MM.1S (cell line): ENCODE measurements around the gene ZNF451.
"Not testable (repeated sequence)": the region's sequence is repeated elsewhere in the genome, so short reads cannot be mapped to it uniquely, and the experiment has no call there.

Source experiments
- DNase-seq: peaks from one replicate; pipeline ENCODE4 v3.0.0-alpha.2; 2015
- H2AFZ ChIP-seq: fragments of 300-600 bp; sonication (generic); 2 replicates; pipeline ENCODE4 v1.6.0; 2016; ENCODE audit warnings: antibody characterized with exemption, low read length
- H3F3A ChIP-seq: fragments of 300-600 bp; sonication (generic); 2 replicates; pipeline ENCODE4 v1.6.1; 2016; ENCODE audit warnings: mild to moderate bottlenecking, antibody characterized with exemption, low read length, moderate library complexity, mixed read lengths; ENCODE audit not compliant: insufficient read depth
- H3K27ac ChIP-seq: fragments of 300-600 bp; sonication (generic); 2 replicates; pipeline ENCODE4 v1.5.1; 2016; ENCODE audit warnings: mild to moderate bottlenecking, low read length
- H3K27me3 ChIP-seq: fragments of 300-600 bp; sonication (generic); replicated peaks from 2 replicates; pipeline ENCODE4 v1.6.0; 2016; ENCODE audit warnings: low read length; ENCODE audit not compliant: insufficient read depth
- H3K36me3 ChIP-seq: fragments of 300-600 bp; sonication (generic); replicated peaks from 2 replicates; pipeline ENCODE4 v1.6.1; 2016; ENCODE audit warnings: mild to moderate bottlenecking, low read length, mixed read lengths; ENCODE audit not compliant: insufficient read depth
- H3K4me1 ChIP-seq: fragments of 300-600 bp; sonication (generic); 2 replicates; pipeline ENCODE4 v1.6.1; 2016; ENCODE audit warnings: low read length, mixed read lengths
- H3K4me2 ChIP-seq: fragments of 300-600 bp; sonication (generic); 2 replicates; pipeline ENCODE4 v1.6.0; 2016; ENCODE audit warnings: low read depth, low read length
- H3K4me3 ChIP-seq: fragments of 300-600 bp; sonication (generic); 2 replicates; pipeline ENCODE4 v1.5.1; 2016; ENCODE audit warnings: low read length, mixed read lengths
- H3K79me2 ChIP-seq: fragments of 300-600 bp; sonication (generic); 2 replicates; pipeline ENCODE4 v1.6.1; 2016; ENCODE audit warnings: mixed run types, low read length, mixed read lengths
- H3K9ac ChIP-seq: fragments of 300-600 bp; sonication (generic); 2 replicates; pipeline ENCODE4 v1.6.1; 2016; ENCODE audit warnings: low read length, mixed read lengths
- H3K9me2 ChIP-seq: fragments of 300-600 bp; sonication (generic); replicated peaks from 2 replicates; pipeline ENCODE4 v1.6.1; 2016; ENCODE audit warnings: mild to moderate bottlenecking, low read length, mixed read lengths; ENCODE audit not compliant: insufficient read depth
- H3K9me3 ChIP-seq: fragments of 300-600 bp; sonication (generic); replicated peaks from 2 replicates; pipeline ENCODE4 v1.6.1; 2016; ENCODE audit warnings: mild to moderate bottlenecking, low read length, mixed read lengths; ENCODE audit not compliant: insufficient read depth
- H4K20me1 ChIP-seq: fragments of 300-600 bp; sonication (generic); 2 replicates; pipeline ENCODE4 v1.6.1; 2016; ENCODE audit warnings: mild to moderate bottlenecking, low read length, moderate library complexity, mixed read lengths; ENCODE audit not compliant: insufficient read depth
- EZH2 ChIP-seq: fragments of 300-600 bp; sonication (generic); optimal IDR thresholded peaks from 2 replicates; pipeline ENCODE3; 2017; ENCODE audit warnings: low read depth, mild to moderate bottlenecking, antibody characterized with exemption, low read length, mixed read lengths
- EZH2phosphoT487 ChIP-seq: fragments of 300-600 bp; sonication (generic); IDR thresholded peaks from 2 replicates; pipeline ENCODE4 v1.6.1; 2018; ENCODE audit warnings: antibody characterized with exemption, low read length
- TF ChIP-seq, protein P1 (sequence below): fragments of 300-600 bp; sonication (generic); IDR thresholded peaks from 2 replicates; pipeline ENCODE4 v1.5.1; 2016; ENCODE audit warnings: antibody characterized with exemption, low read length, mixed read lengths

Gene ZNF451

DNA sequence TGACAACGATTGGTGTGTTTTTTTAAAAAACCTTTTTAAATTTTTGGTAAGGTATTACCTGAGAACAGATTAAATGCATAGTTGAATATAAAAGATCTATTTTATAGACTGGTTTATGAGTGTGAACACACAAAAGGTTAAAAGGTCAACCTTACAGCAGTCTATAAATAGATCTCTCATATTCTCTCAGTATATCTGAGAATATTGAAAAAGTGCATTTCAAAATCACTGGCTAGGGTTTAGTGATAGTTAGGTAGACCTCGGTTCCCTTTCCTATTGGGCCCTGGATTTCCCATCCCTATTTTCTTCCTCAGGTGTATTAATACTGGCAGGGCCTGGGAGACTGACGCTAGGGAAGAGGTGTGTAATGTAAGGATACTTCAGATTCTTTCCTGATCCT, 723 bp upstream of the ZNF451 start:
- H3K9me3 ChIP-seq: no peaks in the 10 kb centered on the region
- no peaks in the 10 kb centered on the region; the same call in 1 of the 2 replicates for H3K36me3 ChIP-seq
- H3K4me1 ChIP-seq: peaks cover 23% of the 10 kb centered on the region
- TF ChIP-seq EZH2 (no peak), EZH2phosphoT487 (no peak)
- TF ChIP-seq, protein P1, sequence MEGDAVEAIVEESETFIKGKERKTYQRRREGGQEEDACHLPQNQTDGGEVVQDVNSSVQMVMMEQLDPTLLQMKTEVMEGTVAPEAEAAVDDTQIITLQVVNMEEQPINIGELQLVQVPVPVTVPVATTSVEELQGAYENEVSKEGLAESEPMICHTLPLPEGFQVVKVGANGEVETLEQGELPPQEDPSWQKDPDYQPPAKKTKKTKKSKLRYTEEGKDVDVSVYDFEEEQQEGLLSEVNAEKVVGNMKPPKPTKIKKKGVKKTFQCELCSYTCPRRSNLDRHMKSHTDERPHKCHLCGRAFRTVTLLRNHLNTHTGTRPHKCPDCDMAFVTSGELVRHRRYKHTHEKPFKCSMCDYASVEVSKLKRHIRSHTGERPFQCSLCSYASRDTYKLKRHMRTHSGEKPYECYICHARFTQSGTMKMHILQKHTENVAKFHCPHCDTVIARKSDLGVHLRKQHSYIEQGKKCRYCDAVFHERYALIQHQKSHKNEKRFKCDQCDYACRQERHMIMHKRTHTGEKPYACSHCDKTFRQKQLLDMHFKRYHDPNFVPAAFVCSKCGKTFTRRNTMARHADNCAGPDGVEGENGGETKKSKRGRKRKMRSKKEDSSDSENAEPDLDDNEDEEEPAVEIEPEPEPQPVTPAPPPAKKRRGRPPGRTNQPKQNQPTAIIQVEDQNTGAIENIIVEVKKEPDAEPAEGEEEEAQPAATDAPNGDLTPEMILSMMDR: no peak
- peak overlapping the region; percentile 32 for H2AFZ ChIP-seq
- no peak overlapping the region for H3K27ac ChIP-seq
- no peaks in the 10 kb centered on the region for H3K9me2 ChIP-seq
- no peaks in the 10 kb centered on the region for H3F3A ChIP-seq
- H3K79me2 ChIP-seq: peaks cover 30% of the 10 kb centered on the region
- no peaks in the 10 kb centered on the region for H4K20me1 ChIP-seq
- no peaks in the 10 kb centered on the region for H3K27me3 ChIP-seq
- DNase-seq: no peak
- H3K4me2 ChIP-seq: peak overlapping the region; percentile 82
- H3K4me3 ChIP-seq: peak overlapping the region; percentile 58
- peak overlapping the region; percentile 16; the same call in 1 of the 2 replicates for H3K9ac ChIP-seq

DNA sequence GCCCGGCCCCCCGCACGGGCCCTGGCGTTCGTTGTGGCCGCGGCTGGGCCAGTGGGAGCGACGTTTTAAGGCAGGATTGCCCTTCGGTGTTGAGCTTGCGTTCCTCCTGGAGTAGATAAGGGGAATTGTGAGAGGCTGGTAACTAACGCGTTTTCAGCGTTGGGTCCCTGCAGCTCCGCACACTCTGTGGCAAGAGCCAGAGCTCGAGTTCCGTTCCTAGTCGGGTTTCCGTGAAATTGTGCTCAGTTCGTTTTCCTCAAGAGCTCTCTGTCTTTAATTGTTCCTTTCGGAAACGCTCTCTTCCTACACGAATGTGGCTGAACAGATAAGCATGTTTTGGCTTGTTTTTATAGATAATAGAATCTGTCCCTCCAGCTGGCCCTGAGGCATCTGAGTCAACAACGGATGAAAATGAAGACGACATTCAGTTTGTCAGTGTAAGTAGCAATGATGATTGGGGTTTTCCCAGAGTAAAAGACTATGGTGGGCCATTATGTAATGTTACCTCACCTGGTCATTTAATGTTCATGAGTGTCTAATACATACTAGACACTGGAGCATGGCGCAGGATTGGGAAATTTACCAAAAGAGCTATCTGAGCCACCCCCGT, 575 bp downstream of the ZNF451 start:
- not testable (repeated sequence) for H3K9ac ChIP-seq, DNase-seq, H2AFZ ChIP-seq, H3K27ac ChIP-seq, H3K36me3 ChIP-seq, H4K20me1 ChIP-seq, H3K9me3 ChIP-seq, H3K27me3 ChIP-seq, H3F3A ChIP-seq, H3K4me2 ChIP-seq, H3K9me2 ChIP-seq, H3K4me3 ChIP-seq
- Histone ChIP-seq H3K79me2 (peaks cover 43% of the 10 kb centered on the region), H3K4me1 (peaks cover 23% of the 10 kb centered on the region)

DNA sequence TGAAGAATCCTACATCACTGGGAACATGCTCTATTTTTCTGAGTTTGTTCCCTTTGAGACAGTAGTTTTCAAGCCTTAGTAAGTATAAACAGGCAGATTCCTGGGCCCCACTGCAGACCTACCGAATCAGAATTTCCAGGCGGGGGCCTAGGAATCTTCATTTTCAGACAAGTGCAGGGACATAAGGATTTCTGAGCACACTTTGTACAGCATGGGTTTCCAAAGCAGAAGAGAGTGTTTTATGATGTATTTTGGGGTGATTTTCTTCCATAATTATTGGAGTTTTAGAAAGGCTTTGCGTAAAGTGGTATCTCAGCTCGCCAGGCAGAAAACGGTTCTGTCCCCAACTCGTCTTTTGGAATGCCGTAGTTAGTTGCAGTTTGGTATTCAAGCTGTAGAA, 1.4 kb downstream of the ZNF451 start:
- H3K27ac ChIP-seq, H3K9ac ChIP-seq: not testable (repeated sequence)
- H3K79me2 ChIP-seq: peaks cover 49% of the 10 kb centered on the region

DNA sequence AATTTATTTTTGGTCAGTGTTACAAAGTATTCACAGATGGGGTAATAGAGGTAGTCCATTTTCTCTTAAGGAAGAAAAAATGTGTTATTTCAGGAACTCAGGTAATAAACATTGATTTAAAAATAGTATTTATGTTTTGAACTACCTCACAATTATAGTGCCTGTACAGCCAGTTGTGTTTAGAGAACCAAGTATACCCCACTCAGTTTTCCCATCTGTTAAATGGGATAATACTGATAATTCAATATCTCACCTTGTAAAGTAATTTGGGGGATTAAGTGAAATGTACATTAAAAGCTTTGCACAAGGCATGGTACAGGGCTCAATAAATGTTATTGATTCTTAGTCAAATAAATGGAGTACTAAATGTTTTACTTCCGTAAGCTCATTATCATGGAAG, 4.7 kb downstream of the ZNF451 start:
- no peaks in the 10 kb centered on the region for H3K9me3 ChIP-seq
- H4K20me1 ChIP-seq: no peaks in the 10 kb centered on the region; the same call in 1 of the 2 replicates
- DNase-seq: no peak
- H3K9ac ChIP-seq: no peak overlapping the region
- no peaks in the 10 kb centered on the region; the same call in 1 of the 2 replicates for H3K36me3 ChIP-seq
- no peaks in the 10 kb centered on the region for H3K9me2 ChIP-seq
- H3F3A ChIP-seq: no peaks in the 10 kb centered on the region
- H3K27me3 ChIP-seq: no peaks in the 10 kb centered on the region
- peaks cover 79% of the 10 kb centered on the region for H3K79me2 ChIP-seq
- H3K4me1 ChIP-seq: peaks cover 18% of the 10 kb centered on the region
- no peak overlapping the region for H3K27ac ChIP-seq
- no peak overlapping the region for H3K4me3 ChIP-seq
- TF ChIP-seq EZH2phosphoT487: no peak
- TF ChIP-seq, protein P1: no peak
- no peak for TF ChIP-seq EZH2
- no peak overlapping the region for H3K4me2 ChIP-seq
- no peak overlapping the region for H2AFZ ChIP-seq

More for the DNA sequence above, 1.4 kb downstream of the ZNF451 start:
- H2AFZ ChIP-seq, DNase-seq, H3K9me2 ChIP-seq, H3K36me3 ChIP-seq, H3K9me3 ChIP-seq, H3K27me3 ChIP-seq, H4K20me1 ChIP-seq, H3F3A ChIP-seq: not testable (repeated sequence)
- Histone ChIP-seq H3K4me3 (peak overlapping the region; percentile 27; the same call in 1 of the 2 replicates), H3K4me2 (peak overlapping the region; percentile 59), H3K4me1 (peaks cover 23% of the 10 kb centered on the region)
